SU-DHL-6 (cell line): ENCODE results near the gene GDF2.

Experiments
- EZH2phosphoT487 ChIP-seq: fragments of 200-600 bp; sonication (generic), shearing (Covaris generic); conservative IDR thresholded peaks from 2 replicates; pipeline ENCODE4 v1.6.1; 2018; ENCODE audit warnings: mild to moderate bottlenecking, antibody characterized with exemption, low read length, moderate library complexity, mixed read lengths
- TF ChIP-seq, protein P1 (sequence below): fragments of 200-600 bp; sonication (generic); IDR thresholded peaks from one replicate; pipeline ENCODE4 v1.5.1; 2017; ENCODE audit warnings: antibody characterized with exemption, mild to moderate bottlenecking, low read length, moderate library complexity; ENCODE audit not compliant: insufficient read depth, poor library complexity, severe bottlenecking

DNA sequence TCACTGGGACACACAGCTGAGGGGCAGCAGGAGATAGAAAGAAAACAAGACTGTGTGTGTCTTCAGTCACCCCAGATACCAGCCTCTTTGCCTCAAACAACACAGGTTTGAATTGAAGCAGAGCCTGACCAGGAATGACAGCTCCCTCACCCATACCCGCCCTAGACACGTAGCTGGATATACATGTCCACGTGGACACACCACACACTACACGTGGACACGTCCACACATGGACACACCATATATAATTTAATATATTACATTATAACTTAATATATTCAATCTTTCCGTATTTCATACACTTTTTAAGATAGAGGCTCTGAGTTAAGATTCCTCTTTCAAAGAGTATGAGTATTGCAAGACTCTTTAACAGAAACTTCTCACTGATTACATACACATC lies 11.3 kb downstream of the GDF2 start:
- TF ChIP-seq, protein P1, sequence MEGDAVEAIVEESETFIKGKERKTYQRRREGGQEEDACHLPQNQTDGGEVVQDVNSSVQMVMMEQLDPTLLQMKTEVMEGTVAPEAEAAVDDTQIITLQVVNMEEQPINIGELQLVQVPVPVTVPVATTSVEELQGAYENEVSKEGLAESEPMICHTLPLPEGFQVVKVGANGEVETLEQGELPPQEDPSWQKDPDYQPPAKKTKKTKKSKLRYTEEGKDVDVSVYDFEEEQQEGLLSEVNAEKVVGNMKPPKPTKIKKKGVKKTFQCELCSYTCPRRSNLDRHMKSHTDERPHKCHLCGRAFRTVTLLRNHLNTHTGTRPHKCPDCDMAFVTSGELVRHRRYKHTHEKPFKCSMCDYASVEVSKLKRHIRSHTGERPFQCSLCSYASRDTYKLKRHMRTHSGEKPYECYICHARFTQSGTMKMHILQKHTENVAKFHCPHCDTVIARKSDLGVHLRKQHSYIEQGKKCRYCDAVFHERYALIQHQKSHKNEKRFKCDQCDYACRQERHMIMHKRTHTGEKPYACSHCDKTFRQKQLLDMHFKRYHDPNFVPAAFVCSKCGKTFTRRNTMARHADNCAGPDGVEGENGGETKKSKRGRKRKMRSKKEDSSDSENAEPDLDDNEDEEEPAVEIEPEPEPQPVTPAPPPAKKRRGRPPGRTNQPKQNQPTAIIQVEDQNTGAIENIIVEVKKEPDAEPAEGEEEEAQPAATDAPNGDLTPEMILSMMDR: no peak
- no peak for TF ChIP-seq EZH2phosphoT487
